HPDE6-E6E7 (cell line): ENCODE measurements around the gene WRNIP1.

Experiments used
- DNase-seq: peaks from one replicate; pipeline ENCODE4 v3.0.0; 2011; ENCODE audit warnings: missing footprints; ENCODE audit errors: extremely low spot score

Gene WRNIP1

DNA sequence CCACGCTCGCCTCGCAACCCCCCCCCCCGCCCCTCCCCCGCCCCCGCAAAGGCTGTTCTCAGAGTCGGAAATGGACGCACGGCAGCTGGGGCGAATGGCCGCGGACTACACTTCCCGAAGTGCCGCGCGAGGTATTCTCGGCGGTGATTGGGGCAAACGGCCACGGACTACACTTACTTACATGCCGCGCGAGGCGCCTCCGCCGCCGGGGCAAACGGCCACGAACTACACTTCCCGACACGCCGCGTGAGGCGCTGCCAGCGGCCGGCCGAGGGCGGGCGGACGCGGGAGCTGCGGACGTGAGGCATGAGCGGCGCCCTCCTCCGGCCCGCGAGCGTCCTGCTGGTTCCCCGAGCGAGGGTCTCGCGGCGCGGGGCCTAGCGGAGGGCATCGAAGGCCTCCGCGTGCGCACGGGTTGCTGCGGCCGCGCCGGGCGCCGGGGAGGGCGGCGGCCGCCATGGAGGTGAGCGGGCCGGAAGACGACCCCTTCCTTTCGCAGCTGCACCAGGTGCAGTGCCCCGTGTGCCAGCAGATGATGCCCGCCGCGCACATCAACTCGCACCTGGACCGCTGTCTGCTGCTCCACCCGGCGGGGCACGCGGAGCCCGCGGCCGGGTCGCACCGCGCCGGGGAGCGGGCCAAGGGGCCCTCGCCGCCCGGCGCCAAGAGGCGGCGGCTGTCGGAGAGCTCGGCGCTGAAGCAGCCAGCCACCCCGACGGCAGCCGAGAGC is at the start of gene WRNIP1:
WRNIP1 (plus strand) TSS at position 228 of the 730 bp plus-strand sequence; CDS start at position 458, 230 bp downstream.
- peak; percentile 88 for DNase-seq

DNA sequence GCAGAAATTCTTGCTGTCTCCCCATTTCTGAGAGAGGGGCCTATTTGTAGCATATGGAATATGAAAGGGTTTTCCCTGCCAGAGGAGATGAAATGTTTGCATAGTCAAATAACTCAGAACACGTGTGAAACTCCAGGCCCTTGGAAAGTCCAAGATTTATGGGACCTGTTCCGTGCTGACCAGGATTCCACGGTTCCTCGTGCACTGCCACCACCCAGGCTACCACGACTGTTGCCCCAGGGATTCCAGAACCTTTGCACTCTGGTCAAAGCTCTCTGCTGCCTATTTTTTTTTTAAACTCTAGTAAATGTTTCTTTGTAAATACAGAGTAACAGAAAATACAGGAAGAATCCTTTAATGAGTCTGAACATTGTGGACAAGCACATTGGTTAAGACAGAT is 49.5 kb upstream of the WRNIP1 start:
- no peak for DNase-seq

DNA sequence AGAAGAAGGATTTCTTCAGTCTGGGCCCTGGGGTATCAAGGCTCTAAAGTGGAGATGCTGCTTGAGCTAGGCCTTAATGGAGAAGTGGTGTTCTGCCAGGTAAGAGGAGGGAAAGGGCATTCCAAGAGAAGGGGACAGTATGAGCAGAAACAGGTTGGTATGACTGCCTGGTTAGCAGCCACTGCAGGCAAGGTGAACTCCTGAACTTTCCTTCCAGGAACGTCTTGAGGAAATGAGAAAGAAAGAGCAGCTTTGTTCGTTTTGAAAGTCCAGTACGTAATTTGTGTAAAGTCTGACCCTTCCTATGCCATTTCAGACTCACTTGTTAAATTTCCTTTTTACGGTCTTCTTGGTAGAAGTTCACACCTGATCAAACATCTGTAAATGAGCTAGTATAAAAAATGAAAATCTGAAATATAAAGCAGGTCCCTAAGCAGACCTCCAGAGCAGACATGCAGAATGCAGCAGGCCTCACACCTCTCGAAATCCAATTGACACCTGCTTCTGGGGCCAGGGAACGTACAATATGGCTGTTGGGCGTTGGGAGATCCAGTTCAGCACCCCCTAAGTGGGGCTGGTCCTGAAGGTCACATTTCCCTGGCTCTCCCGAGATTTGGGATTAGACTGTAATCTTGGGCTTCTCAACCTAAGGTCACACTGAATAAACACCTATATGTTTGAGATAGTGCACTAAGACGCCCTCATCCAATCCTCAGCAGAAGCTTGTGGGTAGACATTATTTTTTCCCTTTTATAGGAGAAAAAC is 48.1 kb upstream of the WRNIP1 start:
- DNase-seq: no peak

DNA sequence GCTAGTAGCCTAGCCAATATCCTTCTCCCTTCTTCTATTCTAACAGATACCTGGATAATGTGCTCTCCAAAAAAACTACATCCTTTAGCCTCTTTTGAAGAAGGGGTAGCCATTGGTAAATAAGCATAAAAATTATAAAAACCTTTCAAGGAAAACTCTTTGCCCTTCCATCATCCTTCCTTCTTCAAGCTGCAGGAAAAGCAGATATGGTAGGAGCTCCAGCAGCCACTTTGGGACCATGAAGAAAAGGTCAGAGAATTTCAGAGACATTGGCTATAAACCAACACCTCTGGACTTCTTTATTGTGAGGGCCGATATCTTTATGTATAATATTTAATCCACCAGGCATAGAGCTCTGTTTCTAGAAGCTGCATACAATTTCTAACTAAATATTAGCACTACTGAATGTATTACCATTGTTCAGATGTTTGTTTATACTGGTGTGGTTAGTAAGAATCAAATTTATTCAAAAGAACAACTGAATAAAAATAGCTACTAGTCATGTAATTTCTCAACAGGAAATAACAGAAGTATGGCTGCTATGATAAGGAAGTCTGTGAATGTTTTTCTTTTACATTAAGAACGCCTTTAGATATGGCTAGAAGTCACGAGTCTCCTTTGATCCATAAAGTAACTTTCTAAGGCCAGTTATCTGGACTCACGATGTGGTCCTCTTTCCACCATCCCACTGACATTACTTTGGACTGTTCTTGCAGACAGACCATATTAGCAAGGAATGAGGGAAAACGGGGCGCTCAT is 46.7 kb upstream of the WRNIP1 start:
- DNase-seq: no peak

DNA sequence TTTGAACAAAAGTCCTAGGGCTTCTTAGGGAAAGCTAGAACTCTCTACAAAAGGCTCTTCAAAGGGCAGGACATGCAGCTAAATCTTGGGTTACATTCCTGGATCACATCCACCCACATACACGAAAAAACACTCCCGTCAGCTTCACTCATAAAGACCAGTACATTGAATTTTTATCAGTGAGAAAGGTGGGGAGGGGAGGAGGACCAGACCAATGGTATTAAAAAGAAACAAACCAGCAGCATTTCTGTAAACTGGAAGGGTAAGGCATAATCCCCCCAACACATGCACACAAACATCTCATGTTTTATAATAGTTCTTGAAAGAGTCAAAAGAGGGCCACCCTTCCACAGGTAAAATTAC is 46.1 kb upstream of the WRNIP1 start:
- DNase-seq: no peak

DNA sequence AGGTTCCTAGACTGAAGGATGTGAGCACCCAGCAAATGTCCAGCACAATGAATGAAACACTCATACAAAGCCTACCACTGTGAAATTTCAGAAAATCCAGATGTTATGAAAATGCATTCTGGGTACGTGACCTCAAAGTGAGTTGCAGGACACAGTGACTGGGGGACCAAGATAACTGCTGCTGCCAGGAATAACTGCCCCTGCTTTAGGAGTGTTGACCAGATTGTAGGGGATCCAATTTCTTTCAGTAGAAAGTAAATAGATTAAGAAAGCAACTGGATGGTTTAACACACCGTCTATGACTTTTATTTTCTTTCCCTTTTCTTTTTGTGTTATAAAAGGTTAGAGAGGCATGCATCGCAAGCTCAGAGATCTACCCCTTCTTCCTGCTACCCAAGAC is 44.0 kb upstream of the WRNIP1 start:
- no peak for DNase-seq

DNA sequence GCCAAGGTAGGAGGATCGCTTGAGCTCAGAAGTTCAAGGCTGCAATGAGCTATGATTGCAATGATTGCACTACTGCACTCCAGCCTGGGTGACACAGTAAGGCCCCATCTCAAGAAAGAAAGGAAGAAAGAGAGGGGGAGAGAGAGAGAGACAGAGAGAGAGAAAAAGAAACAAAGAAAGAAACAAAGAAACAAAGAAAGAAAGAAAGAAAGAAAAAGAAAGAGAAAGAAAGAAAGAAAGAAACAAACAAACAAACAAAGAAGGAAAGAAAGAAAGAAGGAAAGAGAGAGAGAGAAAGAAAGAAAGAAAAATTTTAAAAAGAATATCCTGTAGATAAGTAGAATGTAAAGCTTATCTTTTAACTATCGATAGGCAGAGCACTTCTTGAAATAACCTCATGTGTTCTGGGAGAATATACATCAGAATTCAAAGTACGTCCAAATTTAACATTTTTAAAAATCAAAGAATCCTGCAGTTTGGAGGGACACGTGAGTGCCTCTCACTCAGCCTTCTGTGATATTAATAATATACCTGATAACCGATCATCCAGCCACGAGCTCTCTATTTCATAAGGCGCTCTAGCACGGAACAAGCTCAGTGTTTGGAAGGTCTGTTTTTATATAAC is 39.7 kb upstream of the WRNIP1 start:
- DNase-seq: no peak

DNA sequence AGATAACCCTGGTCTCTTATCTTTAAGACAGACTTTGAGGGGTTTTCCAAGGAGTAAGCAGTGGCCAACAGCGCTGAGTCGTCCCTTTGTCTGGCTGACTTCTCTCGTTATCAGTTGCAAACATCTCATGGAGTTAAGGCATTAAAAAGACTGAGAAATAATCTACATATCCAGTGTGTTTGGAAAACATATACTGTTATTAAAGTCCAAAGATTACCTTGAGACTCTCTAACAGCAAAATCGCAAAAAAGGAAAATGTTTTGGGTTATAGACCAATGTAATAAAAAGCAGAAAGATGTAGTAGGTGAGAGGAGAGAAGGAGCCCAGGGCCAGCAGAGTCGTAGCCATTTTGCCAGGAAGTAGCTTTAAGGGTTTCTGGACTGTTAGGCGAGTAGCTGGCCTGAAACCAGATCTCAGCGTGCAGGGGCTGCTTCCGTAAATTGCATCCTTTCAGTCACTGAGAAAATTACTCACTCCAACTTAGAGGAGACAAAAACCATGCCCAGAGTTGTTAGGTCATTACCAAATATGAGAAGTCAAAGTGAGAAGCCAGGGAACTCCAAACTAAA is 39.1 kb upstream of the WRNIP1 start:
- DNase-seq: no peak

DNA sequence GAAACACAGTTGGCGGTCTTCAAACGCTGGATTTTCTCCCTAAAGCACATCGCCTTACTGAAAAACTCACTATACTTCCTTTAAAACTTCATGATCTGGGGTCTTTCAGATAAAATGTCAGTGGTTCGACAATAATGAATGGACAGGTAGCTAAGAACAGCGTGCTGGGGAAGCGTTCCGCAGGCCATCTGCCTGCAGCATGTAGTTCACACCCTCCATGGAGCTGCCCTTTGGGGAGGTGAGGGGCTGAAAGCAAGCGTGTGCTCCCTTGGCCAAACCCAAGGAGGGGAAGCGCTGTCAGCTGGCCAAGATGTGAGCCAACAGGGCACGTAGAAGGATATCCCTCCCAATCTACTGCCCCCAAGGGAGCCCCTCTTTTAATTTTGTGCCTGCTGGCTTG is 35.3 kb upstream of the WRNIP1 start:
- no peak for DNase-seq

DNA sequence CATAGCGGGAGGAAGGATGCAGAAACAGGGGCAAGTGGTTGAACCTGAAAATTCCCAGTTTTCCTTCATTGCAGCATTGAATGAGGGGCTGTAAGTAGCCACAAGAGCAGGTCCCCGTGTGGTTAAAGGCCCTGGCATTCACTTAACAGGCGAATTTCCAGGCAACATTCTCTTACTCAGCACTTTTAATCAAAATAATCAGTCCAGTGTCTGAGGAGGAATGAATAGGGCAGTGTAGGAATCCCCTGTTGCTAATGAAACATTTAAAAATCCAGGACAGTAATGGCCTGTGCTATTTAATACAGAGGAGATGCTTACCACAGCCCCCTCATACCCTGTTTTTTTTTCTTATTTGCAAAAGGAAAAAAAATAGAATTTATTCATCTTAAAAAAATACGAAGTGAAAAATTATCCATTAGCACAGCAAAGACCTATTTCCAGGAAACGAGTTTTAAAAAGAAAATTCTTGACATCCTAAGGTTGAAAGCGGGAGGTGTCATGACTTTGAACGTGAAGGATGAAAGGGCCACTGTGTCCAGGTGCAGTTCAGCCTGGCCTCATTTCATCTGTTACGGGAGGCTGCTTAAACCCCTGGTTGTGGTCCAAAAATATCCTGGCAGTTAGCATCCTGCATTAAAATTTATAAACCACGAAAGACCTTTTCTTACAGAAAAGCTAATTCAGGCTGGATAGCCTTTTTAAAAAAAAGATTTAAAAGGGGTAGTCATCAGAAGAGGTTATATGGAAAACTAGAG is 34.7 kb upstream of the WRNIP1 start:
- DNase-seq: no peak

DNA sequence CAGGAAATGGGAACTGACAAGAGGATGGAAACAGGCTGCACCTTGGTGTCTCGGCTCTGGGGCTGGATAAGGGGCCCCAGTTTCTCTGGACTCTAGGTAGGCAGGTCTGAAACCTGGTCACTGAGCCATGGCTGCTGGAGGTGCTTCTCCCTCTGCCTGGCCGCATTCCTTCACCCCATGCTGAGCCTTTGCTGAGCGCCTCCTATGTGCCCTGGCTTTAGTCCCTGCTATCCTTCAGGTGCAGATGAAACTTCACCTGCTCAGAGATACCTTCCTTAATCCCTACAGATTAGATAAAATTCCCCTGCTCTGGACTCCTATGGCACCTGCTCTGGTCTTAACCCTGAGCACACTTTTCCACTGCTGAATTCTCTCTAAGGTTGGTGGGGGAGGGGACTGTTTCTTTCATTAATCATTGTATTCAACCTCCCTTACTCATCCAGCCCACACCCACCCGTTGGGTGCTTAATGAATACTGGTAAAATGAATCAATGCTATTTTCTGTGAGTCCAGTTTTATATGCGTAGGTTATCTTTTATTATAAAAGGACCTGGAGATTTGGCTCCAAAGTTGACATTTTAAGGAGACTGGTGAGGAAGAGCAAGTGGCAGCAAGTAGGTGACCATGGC is 33.8 kb upstream of the WRNIP1 start:
- DNase-seq: peak; percentile 28

DNA sequence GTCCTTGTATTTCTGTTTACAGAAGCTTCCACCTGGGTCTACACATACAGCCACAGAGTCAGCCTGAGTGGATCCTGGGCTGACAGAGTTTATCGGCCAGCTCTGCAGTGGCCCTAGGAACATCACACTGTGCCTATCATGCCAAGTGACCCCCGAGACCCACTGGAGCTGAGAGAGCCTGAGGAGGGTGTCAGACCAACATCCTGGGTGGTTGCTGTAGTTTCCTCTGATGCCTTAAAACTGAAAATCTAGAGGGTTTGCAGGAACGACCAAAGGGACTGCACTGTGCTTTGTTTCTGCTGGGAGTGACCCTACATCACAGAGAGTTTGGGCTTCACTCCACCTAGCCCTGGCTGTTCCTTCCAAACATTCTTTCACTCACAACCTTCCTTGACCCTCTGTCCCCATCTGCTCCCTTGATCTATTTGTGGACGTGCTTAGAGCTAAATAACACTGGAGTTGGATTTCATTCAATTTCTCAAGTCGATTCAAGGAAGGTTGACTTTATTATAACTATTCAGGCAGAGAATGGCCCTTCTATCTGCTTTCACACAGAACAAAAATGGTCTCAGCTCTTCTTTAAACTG is 32.6 kb upstream of the WRNIP1 start:
- DNase-seq: no peak

DNA sequence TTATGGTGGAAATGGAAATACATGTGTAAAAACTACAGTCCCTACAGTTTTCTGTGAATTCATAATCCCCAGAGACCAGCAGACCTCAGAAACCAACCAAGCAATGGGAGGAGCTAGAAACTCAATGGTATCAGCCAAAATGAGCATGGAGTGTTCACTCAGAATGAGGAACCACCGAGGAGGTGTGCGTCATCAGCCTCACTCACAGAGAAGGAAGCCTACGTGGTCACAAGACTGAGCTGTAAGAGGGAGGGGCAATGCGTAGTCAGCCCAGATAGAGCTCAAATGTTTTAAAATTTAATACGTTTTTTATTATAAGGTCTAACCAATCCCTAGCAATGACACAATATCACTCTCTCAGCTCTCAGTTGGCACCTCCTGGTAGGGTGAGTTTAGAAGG is 31.9 kb upstream of the WRNIP1 start:
- DNase-seq: no peak

DNA sequence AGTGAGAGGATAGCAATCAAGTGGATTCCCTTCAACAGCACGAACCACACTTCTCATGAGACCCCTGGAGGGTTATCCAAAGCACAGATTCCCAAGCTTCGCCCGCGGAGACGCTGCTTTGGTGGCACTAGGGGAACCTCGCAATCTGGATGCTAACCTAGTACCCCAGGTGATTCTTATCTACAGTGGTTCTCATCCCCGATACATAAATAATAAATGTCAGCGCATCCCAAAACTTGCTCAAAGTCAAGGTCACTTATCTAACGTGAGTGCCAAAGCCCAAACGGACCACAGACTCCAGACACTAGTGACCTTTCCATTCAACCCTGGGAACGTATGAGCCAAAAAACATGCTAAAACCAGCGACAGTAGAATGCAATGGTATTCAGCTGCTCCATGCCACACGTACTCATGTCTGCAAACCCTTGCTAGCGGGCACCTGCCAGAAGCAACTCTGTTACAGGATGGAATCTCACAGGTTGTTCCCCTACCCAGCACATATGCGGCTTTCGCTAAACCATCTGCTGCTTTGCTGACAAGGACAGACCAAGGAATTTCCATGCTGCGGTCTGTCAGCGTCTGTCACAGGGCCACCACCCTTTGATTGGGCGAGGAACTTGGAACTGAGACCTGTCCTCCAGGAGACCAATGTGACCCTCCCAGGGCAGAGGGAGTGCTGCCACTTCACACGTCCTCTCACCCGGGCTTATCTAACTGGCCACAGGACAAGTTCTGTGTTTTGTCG is 31.3 kb upstream of the WRNIP1 start:
- DNase-seq: no peak

DNA sequence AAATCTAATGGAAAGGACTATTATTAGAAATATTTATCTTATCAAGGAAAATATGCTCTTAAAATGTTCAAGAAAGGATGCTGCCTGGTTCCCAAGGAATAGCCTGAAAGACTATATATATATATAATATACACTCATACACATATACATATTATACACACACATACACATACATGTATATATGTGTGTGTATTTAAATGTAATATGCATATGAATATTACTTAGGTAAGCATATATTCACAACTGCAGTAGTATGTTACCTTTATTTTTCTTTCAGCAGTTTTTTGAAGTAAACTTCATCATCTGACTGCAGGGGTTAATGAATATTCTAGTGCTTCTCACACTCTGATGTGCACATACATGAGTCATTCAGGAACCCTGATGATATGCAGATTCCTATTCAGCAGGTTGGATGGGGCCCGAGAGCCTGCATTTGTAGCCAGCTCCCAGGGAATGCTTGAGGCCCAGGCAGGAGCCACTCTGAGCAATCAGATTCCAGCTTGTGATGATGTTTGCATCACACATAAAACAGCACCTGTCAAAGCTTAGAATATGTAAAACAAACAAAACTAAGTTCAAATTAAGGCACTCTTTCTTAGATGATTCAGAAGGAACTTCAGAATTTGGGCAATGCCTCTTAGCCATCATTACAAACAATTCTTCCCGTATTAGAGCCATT is 30.6 kb upstream of the WRNIP1 start:
- DNase-seq: no peak

DNA sequence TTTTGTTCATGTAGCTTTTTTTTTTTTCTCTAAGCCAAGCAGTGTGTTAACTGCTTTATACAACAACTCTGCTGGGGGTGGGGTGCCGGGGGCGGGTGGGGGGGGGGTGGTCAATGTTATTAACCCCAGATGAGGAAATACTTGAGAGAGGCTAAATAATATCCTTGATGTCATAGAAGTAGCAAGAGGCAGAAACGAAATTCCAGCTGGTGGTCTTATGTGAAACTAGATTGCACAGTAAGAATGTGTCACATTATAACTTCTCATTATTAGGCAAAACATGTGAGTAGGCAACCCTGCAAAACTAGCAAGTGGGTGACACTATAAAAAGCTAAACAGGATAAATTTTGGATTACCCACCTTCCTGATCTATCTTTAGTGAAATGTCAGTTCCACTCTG is 27.3 kb upstream of the WRNIP1 start:
- DNase-seq: no peak

DNA sequence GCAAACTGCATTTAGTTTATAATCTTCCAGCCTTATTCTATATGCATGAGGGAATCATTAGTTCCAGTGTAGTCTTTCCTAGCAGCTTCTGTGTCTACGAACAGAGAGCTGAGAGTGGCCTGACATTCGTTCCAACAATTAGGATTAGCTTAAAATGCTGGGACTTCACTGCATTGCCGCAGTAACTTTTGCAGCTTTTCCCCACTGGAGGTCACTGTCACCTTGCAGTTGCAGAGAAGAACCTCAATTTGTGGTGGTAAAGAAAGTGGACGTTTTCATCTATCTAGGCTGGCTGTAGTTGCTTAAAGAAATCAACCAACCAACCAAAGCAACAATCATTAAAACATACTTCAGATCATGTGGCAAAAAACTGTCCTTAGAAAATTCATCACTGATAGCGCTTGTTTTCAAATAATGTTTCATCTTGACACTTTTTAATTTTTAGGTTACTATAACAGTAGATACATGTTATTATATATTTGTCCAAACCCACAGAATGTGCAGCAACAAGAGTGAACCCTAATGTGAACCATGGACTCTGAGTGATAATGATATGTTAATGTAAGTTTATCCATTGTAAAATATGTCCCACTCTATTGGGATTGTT is 26.7 kb upstream of the WRNIP1 start:
- peak; percentile 38 for DNase-seq

DNA sequence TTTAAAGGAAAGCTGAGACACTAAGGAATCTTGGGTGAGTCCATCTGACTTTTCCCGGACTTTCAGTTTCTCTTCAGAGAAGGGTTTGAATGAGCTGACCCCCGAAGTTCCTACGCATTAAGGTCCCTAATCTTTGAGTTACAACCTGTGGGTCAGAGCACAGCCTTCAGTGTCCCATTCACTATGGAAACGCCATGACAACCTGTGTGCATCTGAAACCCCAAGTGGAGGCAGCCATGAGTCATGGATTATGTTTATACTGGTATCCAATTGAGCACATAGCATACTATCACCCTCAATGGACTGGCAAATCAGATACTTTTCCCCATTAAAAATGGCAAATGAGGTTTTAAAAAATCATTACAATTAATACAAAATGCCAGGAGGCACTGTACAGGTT is 25.9 kb upstream of the WRNIP1 start:
- peak; percentile 38 for DNase-seq

DNA sequence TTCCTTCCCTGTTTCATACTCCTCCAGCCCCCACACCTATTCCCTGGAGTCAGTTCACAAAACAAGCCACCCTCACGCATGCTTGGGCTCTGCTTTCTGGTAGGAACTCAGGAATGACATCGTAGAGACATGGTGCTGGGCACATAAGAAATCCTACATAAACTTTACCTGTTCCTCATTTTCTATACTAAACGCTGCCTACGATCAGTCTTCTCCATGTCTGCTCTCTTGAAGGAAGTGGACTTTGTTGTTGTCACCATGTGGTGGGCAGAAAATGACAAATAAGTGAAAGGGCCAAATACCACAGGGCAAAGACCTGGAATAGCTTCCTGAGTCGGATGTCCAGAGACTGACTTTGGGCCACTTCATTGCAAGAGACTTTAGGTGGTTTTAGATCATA is 24.6 kb upstream of the WRNIP1 start:
- no peak for DNase-seq
